Nephron (organoid): ENCODE measurements around the gene CDKN2B-AS1.
A peak's percentile ranks its signal among the peaks of the same experiment; 100 is the strongest.

Source experiments
- H3K27ac Mint-ChIP-seq, 3 experiments: 2 replicates each; pipeline ENCODE4 v1.8.0; 2020; ENCODE audit warnings: mixed read lengths in 3 of 3, mild to moderate bottlenecking in 2 of 3, moderate library complexity in 1 of 3
- H3K27me3 Mint-ChIP-seq: 2 replicates; pipeline ENCODE4 v1.8.0; 2021; ENCODE audit warnings: low read depth, mild to moderate bottlenecking, moderate library complexity, mixed read lengths
- H3K36me3 Mint-ChIP-seq: 2 replicates; pipeline ENCODE4 v1.8.0; 2020; ENCODE audit warnings: low read depth, mixed read lengths
- H3K4me1 Mint-ChIP-seq: 2 replicates; pipeline ENCODE4 v1.8.0; 2020; ENCODE audit warnings: mixed read lengths
- H3K4me3 Mint-ChIP-seq, 3 experiments: 2 replicates each; pipeline ENCODE4 v1.8.0; 2020; ENCODE audit warnings: mild to moderate bottlenecking in 3 of 3, mixed read lengths in 3 of 3, moderate library complexity in 2 of 3
- H3K9me3 Mint-ChIP-seq: 2 replicates; pipeline ENCODE4 v1.8.0; 2020; ENCODE audit warnings: mixed read lengths
- CTCF ChIP-seq, 3 experiments: fragments of 200-600 bp; sonication (generic); IDR thresholded peaks; one replicate each; pipeline ENCODE4 v1.5.0; 2021; ENCODE audit warnings: antibody characterized with exemption in 3 of 3; ENCODE audit not compliant: unreplicated experiment in 3 of 3

CDKN2B-AS1 gene

DNA sequence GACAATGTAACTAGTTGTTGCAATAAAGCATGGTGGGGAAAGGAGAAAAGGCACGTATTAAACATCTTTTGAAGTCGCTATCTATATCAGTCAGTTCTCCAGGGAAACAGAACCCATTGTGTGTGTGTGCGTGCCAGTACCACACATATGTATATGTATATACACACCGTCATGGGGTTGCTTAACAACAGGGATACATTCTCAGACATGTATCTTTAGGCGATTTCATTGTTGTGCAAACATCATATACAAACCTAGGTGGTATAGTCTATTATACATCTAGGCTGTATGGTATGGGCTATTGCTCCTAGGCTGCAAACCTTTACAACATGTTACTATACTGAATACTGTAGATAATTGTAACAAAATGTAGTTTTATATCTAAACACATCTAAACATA lies 2.3 kb downstream of the CDKN2B-AS1 start:
- Mint-ChIP-seq H3K27me3 (peaks cover 87% of the 10 kb centered on the region), H3K36me3 (no peaks in the 10 kb centered on the region), H3K9me3 (no peaks in the 10 kb centered on the region), H3K4me1 (peaks cover 10% of the 10 kb centered on the region), H3K4me3 (peak overlapping the region; percentile 40 to 85 (median 79)), H3K27ac (no peak overlapping the region)
- TF ChIP-seq CTCF (IDR thresholded peaks at IDR 0.05; ENCODE audit: unreplicated experiment in 3 of 3): no peak

DNA sequence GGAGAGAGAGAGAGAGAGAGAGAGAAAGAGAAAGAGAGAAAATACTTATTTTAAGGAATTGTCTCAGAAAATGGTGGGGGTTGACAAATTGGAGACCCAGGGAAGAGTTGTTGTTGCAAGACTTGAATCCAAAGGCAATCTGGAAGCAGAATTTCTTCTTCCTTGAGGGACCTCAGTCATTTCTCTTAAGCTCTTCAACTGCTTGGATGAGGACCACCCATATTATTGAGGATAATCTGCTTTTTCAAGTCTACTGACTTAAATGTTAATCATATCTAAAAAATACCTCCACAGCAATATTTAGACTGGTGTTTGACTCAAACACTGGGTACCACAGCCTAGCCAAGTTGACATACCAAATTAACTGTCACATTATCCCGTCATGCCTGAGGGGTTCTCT lies 2.9 kb downstream of the CDKN2B-AS1 start:
- H3K4me1 Mint-ChIP-seq: peaks cover 10% of the 10 kb centered on the region

DNA sequence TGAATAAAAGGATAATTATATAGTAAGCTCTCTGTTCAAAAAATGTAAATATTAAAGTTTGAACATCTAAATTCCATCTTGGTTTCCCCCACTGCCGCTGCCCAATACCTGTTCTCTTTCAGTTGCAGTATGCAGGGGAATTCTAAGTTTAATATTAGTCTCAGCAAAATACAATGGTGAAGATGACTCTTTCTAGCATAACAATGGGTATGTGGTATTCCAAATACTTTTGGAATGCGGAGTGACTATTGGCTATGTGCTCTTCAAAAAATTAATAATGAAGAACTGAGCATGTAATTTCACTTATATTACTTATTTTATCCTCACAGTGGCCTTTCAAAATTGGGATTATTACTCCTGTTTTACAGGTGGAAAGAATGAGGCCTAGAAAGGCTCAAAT lies 3.4 kb downstream of the CDKN2B-AS1 start:
- Mint-ChIP-seq H3K9me3 (no peaks in the 10 kb centered on the region), H3K4me1 (peaks cover 10% of the 10 kb centered on the region), H3K27me3 (peaks cover 95% of the 10 kb centered on the region), H3K36me3 (no peaks in the 10 kb centered on the region), H3K4me3 (no peak overlapping the region), H3K27ac (no peak overlapping the region)
- no peak for TF ChIP-seq CTCF (IDR thresholded peaks at IDR 0.05; ENCODE audit: unreplicated experiment in 3 of 3)

More for the DNA sequence above, 2.9 kb downstream of the CDKN2B-AS1 start:
- Mint-ChIP-seq H3K36me3 (no peaks in the 10 kb centered on the region), H3K27ac (no peak overlapping the region), H3K9me3 (no peaks in the 10 kb centered on the region), H3K27me3 (peaks cover 92% of the 10 kb centered on the region), H3K4me3 (no peak overlapping the region)
- TF ChIP-seq CTCF (IDR thresholded peaks at IDR 0.05; ENCODE audit: unreplicated experiment in 3 of 3): no peak

DNA sequence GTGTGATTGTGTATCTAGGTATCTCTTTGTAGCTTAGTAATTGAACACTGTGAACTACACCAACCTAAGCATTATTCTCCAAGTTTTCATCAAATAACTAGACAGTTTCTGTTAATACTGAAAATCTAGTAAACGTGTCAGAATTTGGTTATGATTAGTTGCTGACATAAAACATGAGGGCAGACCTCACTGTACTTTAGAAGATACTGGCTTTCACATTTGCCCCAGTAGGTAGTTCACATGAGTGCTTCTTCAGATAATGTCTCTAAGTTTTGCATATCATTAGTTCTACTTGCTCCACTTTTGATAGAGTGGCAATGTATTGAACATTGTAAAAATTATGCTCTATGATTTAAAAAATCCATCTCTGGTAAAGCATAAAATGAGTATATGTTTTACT lies 7.4 kb downstream of the CDKN2B-AS1 start:
- no peaks in the 10 kb centered on the region for H3K9me3 Mint-ChIP-seq
- H3K36me3 Mint-ChIP-seq: no peaks in the 10 kb centered on the region
- H3K27ac Mint-ChIP-seq: no peak overlapping the region
- H3K27me3 Mint-ChIP-seq: peaks cover 97% of the 10 kb centered on the region
- H3K4me3 Mint-ChIP-seq: no peak overlapping the region
- TF ChIP-seq CTCF (IDR thresholded peaks at IDR 0.05; ENCODE audit: unreplicated experiment in 3 of 3): no peak
- no peaks in the 10 kb centered on the region for H3K4me1 Mint-ChIP-seq

GRCh38 chr9:22005021-22005701 lies 10.6 kb downstream of the CDKN2B-AS1 start:
- TF ChIP-seq CTCF (IDR thresholded peaks at IDR 0.05; ENCODE audit: unreplicated experiment in 3 of 3): no peak
- Mint-ChIP-seq H3K9me3 (no peaks in the 10 kb centered on the region), H3K36me3 (no peaks in the 10 kb centered on the region), H3K27me3 (peaks cover 98% of the 10 kb centered on the region), H3K4me1 (peaks cover 9% of the 10 kb centered on the region), H3K27ac (no peak overlapping the region), H3K4me3 (no peak overlapping the region)
